ENCODE data around the gene OSBP2.
"Not testable (repeated sequence)": the region's sequence is repeated elsewhere in the genome, so short reads cannot be mapped to it uniquely, and the experiment has no call there.

OSBP2 gene

DNA sequence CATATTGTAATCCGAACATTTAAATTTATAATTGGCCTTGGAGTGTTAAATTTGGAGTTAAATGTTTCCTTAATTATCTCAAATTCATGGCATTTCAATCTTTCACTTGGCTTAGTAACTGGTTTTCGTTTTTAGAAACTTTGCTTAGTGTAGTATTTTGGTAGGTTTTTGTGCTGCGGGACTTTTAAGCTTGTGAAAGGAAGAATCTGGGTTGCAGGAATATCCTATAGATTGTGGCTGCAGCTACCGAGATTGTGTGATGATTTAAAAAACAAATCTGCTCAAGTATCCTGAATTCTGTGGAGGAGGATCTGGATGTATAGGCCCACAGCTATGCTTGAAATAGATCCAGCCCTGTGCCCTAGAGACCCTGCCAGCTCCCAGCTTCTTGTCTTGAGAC, 27.1 kb downstream of the OSBP2 start:
- no peak for DNase-seq

DNA sequence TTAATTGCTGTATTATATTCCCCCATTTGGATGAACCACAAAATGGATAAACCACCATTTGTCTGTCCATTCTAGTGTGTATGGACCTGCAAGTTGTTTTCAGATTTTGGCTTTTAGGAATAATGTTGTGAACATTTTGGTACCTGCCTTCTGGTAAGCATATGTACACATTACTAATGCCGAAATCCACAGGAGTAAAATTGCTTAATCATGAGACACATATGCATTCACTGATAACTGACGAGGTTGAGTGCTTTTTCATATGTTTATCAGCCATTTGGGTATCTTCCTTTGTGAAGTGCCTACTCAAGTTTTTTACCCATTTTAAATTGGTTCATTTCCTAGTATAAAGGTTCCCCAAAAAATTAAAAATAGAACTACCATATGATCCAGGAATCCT, 34.2 kb downstream of the OSBP2 start:
- DNase-seq, result no peak

DNA sequence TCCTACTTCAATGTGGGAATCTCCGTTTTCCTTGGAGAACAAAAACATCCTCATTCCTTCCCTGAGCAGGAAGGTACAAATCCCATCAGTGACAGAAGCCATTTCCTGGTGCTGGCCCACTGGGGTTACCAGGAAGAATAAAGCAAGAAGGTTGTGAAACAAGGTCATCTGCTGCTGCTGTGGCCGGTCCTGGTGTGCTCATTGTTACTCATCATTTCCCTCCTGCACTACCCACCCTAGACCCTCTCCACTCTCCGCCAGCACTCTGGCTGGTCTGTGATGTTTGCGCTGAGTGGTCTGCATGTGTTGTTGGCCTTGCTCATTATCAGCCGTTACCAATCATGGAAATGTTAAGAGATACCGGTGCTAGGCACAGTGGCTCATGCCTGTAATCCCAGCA, 37.0 kb downstream of the OSBP2 start:
- no peak for DNase-seq

DNA sequence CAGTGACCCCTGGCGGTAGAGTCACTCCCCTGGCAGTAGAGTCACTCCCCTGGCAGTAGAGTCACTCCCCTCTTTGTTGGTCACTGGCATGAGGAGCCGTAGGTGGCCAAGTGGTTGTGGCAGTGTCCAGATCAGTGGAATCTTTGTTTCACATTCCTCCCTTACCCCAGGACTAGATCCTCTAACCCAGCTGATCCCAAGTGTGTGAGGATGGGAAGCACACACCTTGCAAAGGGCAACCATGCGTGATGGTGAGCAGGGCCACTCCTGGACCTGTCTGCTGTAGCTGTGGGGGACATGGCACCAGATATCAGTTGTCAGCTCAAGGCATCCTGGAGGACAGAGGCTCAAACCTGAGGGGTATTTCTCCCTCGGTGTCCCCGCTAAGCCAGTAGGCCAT, 37.8 kb downstream of the OSBP2 start:
- no peak for DNase-seq

DNA sequence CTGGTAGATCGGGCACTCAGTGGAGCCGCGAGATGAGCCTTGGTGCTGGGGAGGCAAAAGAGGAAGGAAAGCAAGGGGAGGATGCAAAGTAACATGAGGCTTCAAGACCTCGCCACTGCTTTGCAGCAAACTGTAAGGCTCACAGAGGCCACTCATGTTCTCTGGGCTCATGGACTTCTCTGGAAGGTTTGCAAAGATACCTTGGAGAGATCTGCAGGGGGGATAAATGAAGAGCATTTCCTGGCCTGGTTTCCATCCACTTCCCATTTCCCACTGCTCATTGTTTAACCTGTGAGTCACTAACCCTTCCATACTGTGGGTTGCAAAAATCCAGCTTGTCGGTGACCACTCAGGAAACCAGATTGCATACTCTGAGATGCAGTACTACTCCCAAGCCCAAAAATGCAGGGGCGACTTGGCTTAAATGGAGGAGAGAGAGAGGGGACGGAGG, 38.5 kb downstream of the OSBP2 start:
- no peak for DNase-seq

DNA sequence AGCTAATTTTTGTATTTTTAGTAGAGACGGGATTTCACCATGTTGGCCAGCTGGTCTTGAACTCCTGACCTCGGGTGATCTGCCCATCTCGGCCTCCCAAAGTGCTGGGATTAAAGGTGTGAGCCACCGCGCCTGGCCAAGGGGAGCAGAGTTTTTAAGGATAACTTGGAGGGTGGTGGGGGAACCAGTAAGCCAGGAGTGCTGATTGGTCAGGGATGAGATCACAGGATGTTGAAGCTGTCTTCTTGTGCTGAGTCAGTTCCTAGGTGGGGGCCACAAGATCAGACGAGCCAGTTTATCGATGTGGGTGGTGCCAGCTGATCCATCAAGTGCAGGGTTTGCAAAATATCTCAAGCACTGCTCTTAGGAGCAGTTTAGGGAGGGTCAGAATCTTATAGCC, 45.3 kb downstream of the OSBP2 start:
- not testable (repeated sequence) for DNase-seq

DNA sequence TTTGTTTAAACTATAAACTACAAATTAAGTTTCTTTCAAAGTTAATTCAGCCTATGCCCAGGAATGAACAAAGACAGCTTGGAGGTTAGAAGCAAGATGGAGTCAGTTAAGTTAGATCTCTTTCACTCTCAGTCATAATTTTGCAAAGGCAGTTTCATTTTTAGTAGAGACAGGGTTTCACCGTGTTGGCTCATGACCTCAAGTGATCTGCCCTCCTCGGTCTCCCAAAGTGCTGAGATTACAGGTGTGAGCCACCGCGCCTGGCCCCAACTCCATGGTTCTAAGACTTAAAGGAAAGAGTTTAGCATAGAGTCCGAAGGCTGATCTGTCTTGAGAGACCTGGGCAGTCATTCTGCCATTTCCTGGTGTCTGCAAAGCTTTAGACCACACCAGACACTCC, 45.8 kb downstream of the OSBP2 start:
- not testable (repeated sequence) for DNase-seq

DNA sequence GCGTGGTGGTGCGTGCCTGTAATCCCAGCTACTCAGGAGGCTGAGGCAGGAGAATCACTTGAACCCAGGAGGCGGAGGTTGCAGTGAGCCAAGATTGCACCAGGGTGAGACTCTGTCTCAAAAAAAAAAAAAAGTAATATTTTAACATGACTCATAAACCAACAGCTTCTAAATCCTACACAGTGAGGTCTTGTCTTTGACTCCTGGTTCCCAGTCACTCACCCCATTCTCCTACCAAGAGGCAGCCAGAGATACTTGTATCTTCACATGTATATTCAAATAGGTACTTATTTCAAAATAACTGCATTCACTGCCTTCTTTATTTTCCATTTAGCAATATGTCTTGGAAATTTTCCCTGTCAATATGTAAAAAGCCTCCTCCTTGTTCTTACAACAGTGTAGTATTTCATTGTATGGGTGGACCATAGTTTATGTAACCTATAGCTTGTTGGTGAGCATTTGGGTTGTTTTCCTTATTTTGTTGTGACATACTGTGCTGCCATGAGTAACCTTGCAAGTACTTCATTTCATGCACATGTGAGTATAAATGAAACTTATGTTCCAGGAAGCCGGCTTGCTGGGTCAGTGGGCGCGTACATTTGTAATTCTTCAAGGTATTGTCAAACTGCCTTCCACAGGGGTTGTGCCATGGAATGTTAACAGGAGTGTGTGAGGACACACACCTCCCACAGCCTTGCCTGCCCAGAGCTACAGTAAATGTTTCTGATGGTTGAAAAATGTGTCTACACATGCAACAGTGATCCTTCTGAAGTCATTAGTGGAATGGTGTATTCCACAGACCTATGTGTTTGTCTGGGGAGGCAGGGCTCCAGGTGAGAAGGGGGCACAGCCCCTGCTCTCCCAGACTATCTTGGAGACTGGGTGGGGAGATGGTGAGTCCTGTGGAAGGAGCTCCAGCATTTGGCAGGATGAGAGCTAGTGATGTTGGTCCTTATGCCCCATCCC, 47.9 kb downstream of the OSBP2 start:
- no peak for DNase-seq

DNA sequence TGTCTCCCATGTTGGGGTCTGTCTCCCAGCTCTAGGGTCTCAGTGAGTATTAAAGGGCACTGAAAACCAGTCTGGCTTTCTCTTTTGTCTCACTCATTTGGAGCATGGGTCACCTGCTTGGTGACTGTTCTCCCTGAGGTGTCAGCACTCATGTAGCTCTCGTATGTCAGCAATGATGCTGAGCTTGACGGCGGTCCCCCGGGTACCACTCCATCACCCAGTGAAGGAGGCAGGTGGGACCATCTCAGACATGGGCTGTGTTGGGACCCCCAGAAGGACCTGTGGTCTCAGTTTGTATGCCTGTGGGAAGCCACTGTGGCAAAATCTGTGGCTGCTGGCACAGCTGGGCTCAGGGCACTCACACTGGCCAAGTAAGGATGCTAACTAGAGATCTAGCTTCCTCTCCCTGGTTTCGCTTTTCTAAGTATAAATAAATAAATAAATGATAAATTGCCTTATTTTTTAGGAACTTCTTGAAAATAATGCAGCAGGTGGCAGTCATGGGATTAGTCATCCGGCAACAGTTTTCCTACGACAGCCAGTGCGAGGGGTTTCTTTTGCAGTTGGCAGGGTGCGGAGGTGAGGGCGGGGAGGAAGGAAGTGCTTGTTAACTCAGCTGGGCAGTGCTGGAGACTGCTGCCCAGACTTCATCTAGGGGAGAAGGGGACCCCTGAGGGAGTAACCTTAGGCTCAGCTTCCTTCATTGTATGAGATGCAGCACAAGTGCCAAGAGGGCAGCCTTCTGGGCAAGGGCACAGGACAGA, 48.8 kb downstream of the OSBP2 start:
- no peak for DNase-seq

DNA sequence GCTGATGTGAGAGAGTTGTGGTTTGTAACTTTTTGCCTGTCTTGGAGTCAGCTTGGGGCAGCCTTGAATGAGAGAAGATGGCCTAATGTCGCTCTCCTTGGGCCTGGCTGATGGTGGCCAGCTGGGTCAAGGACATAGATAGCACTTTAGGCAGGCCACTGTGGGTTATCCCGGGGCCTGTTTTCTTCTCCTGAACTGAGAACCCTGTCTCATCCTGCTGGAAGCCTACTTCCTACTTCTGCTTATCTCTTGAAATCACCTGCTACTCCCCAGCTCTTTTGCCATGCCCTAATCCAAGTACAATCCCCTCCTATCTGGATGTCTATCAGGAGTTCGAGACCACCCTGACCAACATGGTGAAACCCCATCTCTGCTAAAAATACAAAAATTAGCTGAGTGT, 49.5 kb downstream of the OSBP2 start:
- DNase-seq, result no peak

DNA sequence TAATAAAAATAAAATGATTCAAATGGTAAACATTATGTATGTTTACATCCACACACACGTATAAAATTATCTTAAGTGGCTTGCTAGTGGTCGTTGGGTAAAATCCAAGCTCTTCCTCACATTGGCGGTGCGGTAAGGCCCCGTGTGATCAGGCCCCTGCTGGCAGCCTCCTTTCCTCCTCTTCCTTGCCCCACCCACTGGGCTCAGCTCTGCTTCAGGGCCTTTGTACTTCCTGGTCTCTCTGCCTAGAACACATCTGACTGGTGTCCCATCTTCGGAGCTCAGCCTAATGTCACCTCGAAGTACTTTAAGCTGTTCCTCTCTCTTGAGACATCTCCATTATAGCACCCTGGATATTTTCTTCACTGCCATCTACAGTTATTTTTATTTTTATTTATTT, 52.8 kb downstream of the OSBP2 start:
- no peak for DNase-seq

DNA sequence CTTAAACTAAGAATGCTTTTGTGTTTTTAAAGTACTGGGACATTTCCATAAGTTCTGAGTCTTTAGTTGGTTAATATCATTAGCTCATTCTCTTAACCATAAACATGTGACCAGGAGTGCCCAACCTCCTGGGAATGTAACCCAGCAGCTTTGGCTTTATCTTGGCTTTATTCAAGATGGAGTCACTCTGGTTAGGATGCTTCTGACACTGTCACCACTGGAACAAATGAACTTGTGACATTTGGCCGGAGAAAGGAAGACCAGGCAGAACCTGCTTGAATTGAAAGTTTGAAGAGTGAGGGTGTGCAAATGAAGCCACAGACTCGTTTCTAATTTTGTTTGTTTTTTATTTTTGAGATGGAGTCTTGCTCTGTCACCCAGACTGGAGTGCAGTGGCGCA, 54.6 kb downstream of the OSBP2 start:
- DNase-seq, result no peak

DNA sequence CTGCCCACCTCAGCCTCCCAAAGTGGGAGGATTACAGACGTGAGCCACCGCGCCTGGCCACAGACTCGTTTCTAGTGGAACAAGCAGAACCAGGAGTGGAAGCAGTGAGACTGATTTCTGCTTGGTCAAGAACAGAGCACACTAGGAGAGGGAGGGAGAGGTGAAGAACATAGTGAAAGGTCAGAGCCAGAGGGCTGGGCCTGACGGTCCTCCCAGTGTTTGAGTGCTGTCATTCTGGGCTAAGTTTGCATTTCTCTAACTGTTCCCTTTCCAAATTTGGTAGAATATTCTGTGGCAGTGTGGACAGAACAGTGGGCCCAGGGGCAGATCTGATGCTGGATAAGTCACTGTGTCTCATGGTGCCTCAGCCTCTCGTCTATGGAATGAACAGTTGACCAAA, 55.2 kb downstream of the OSBP2 start:
- DNase-seq, result no peak

DNA sequence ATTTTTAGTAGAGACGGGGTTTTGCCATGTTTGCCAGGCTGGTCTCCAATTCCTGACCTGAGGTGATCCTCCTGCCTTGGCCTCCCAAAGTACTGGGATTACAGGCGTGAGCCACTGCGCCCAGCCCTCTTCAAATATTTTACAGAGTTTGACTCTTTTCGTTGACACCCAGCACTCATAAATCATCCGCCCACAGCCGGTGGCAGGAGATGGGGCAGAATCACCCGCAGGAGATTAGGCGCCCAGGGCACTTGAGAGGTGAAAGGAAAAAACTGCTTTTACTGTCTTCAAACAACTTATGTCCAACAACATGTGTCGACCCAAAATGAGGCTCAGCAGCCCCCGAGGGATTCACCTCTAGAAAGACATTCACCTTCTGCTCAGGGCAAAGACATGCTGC, 56.9 kb downstream of the OSBP2 start:
- DNase-seq, result no peak

DNA sequence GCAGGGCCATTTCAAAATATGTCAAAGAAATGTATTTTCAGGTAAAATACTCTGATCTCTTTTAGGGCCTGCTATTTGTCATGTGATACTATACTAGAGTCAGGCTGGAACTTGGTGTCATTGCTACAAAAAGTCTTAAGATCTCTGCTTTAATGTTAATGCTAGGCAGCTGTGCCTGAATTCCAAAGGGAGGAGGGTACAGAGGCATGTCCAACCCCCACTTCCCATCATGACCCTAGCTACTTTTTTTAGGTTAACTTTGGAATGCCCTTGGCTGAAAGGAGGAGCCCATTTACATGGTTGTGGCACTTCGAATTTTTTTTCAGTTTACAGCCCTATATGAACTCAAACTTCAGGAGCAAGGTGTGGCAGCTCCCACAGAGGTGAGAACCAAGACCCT, 58.1 kb downstream of the OSBP2 start:
- no peak for DNase-seq

DNA sequence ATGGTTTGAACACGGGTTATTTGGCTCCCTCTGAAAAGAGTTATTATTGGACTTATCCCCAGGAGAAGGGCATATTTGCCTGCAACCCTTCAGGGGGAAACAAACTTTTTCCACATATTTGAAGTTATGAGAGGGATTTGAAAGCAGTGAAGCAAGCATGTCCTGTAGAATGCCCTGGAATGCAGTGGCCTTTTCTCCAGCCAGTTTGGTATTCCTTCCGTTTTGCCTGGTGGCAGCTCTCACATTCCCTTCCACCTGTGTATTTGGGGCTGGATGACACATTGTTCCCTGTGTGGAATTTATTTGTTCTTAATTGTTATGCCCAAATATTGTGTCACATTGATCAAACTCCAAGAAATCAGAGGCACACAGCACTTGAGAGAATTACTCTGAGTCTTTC, 59.0 kb downstream of the OSBP2 start:
- no peak for DNase-seq

DNA sequence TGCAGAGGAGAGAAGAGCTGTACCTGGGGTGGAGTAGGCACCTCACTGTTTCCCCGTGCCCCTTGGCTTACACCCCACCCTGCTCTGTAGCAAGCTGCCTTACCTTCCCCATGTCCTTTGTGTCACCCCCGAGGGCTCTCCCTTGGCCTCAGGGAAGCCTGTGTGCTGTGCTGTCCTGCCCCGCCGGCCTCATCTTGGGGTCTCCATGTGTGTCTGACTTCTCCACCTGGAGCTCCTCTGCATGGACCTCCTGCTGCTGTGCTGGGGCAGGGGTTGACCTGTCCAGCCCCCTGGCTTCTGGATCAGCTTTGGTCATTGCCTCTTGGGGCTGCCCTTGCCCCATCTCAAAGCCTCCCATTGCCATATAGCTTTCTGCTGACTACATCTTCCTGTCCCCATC, 59.8 kb downstream of the OSBP2 start:
- no peak for DNase-seq

DNA sequence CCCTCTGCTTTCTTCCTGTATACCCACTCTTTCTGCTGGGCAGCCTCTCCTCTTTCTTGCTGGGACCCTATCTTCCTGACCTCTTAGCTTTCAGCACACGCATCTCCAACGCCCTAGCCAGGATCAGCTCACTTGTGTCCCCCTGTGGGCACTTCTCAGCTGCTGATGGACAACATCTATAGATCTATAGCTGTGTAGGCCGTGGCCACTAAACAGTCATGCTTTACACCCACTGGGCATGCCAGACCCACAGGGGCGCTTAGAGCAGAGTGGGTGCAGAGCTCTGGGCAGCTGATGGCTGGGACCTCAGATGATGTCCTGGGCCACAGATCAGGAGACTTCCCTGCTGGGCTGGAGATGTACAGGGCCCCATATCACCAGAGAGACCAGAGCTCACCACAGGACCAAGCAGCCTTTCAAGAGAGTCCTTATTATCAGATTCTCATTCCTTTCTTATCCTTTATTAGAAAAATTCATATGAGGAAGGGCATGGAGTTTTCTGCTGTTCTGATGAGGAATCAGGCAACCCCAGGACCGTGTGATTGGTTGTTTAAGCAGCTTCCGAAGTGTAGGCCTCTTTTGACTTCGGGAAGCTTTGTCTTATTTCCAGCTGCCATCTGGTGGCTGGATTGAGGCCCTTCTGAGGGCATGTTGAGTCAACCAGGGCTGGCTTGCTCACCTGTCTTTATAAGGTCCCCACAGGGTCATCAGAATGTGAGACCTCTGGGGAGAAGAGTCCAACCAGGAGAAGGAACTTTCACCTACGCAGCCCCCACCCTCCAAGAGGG, 60.5 kb downstream of the OSBP2 start:
- peak; percentile 23 to 28 for DNase-seq

DNA sequence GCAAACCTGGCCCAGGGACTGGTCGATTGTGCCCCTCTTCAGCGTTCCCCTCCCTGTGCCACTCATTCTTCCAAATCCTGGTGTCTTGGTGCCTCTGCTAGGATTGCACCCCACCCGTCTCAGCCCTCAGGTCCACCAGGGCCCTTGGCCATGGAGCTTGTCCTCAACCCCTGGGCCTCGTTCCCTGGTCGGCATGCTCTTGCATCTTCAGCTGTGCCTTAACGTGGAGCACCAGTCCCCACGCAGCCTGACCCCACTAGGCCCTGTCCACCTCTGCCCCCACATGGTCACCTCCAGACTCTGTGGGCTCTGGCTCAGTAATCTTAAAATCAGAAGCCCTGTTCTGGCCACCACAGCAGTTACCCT, 61.1 kb downstream of the OSBP2 start:
- no peak for DNase-seq

DNA sequence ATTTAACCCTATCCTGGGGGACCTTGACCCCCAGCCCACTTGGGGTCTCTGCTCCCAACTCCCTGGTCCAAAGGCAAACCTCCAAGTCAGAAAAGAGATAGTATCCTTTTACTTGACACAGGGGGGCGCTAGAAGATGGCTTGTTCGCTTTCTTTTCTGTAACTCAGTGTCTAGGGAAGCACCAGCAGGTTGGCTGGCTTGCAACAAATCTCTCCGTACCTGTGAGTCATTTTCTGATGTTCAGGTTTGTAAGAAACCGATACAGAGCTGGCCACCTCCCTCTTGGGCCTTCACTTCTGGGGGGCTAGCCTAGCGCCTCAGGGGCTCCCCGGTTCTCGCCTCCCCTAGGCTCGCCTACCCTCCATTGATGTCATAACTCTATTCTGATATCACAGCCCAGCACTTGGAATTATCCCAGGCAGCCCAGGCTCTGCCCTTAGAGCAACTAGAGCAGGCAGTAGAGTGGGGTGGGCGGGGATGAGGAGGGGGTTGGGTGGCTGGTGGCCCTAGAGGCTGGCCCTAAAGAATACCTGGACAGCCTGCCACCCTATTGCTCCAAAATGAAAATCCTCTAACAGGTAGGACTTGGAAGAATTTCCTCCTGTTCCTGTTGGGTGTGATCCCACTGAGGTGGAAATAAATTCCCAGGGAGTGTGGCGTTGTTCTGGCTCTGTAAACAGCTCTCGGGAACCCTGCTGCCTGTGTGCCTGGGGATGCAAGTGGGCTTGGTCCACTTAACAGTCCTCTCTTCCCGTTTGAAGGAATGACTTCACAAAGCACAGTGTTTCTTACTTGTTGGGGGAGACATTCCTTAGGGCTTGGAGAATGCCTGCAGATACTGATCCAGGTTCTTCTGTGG, 69.4 kb downstream of the OSBP2 start:
- peak; percentile 49 to 57 for DNase-seq

DNA sequence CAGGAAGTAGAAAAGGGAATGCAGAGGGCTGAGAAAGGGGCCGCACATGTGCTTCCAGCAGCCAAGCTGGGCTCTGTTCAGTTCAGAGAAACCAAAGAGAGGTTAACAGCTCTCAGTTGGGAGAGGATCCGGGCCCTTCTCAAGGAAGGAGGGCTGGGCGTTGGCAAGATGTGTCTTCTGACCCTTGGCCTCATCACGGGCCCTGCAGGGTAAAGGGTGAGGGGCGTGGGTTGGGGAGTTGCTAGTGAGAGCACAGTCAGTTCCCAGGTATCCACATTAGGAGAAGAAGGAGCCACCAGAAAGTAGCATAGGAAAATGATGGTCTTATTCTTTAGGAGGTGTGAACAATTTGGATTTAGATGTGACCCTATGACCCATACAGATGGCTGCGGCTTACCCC, 73.0 kb downstream of the OSBP2 start:
- no peak for DNase-seq

DNA sequence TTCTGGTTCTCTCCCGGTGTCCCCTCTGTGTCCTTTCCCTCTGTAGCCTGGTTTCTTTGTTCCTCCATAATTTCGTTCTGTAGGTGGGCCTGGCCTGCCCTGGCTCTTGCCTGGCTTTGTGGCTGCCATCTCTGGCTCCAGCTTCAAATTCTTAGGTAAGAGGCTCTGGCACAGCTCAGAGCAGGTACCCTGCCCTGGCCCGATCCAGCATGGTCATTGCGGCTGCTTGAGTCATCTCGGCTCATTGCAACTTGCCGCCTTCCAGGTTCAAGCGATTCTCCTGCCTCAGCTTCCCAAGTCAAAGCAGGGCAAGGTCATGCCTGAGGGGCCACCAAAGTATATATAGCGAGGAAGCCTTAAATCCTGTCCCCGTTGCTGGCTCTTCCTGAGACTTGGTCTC, 76.0 kb downstream of the OSBP2 start:
- no peak for DNase-seq

Measured in NCI-H2081 (cell line).